GM21717 (cell line): ENCODE measurements around the gene SGSH.
"Not testable (repeated sequence)": the region's sequence is repeated elsewhere in the genome, so short reads cannot be mapped to it uniquely, and the experiment has no call there.

ENCODE experiments used
- ATAC-seq: cut with Tn5 transposase; IDR thresholded peaks from one replicate; pipeline ENCODE4 v1.9.1; 2021; ENCODE audit warnings: mild to moderate bottlenecking, moderate library complexity; ENCODE audit not compliant: unreplicated experiment

The SGSH gene

DNA sequence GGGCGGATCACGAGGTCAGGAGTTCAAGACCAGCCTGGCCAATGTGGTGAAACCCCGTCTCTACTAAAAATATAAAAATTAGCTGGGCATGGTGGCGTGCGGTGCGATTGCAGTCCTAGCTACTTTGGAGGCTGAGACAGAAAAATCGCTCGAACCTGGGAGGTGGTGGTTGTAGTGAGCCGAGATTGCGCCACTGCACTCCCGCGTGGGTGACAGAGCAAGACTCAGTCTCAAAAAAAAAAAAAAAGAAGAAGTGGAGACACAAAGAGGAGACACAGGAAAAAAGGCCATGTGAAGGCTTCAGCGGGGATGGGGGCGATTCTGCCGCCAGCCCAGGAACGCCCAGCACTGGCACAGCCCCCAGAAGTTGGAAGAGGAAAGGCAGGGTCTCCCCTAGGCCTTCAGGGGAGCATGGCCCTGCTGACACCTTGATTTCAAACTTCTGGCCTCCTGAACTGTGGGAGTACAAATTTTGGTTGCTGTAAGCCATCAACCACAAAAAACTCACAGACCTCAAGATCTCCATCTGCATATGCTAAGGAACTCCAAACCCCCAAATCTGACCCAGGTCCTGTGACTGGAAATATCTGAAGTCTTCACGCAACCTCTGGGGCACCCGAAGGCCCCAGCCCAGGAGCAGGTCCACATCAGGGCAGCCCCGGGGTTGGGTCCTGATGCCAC, 7.0 kb downstream of the SGSH start:
- no peak for ATAC-seq

DNA sequence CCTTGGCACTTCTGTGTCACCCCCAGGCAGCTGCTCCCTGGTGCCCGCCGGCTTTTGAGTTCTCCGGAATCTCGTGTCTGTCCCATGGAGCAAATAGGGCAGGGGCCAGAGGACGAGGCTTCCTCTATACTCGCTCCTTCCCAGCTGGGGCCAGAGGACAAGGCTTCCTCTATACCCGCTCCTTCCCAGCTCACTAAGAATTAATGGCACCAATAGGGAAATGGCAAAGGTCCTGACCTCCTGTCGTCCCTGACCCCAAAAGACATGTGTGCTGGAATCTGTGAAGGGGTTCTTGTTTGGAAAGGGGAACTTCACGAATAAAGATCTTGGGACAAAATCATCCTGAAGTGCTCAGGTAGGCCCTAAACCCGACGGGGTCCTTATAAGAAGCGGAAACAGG, 7.6 kb downstream of the SGSH start:
- no peak for ATAC-seq

DNA sequence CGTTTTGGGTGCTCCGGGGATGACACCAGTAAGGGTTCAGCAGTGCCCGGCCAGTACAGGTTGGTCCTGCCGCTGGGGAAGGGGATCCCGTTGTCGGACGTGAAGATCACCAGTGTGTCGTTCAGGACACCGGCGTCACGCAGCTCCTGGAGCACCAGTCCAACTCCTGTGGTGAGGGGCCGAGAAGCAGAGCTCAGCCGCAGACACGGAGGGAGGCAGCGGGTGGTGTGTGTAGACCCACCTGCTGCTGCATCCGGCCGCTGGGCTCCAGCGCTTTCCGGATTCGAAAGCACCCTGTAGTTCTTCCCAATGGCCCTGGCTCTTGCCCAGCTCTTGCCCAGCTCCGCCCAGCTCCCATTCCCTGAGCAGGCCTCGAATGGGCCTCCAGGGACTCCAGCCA, 8.0 kb downstream of the SGSH start:
- no peak for ATAC-seq

DNA sequence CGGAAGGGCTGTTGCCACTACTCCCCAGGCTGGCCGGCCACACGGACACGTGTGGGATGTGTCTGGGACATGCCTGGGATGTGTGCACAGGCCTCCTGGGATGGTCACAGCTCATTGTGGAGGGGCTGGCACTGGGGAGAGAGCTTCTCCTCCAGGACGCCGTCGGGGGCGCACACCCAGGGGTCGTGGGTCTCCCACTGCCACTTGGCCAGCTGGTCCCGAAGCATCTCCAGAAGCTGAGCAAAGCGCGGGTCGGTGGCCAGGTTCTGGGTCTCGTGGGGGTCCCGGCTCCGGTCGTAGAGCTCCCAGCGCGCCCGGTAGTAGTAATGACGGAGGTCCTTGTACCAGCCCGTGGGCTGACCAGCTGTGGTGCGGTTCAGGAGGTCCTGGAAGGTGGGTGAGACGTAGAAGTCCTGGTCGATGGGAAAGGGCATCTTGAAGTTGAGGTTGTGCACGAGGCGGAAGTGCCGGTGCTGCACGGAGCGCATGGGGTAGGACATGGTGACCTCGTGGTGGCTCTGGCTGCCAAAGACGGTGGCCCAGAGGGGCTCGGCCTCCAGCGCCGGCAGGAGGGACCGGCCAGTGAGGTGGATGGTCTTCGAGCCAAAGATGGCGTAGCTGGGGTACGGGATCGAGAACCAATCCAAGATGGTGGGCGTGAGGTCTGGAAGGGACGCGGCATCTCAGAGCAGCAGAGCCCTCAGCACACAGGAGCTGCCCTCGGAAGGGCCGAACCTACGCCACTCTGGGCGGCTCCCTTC, 9.6 kb downstream of the SGSH start:
- ATAC-seq: no peak

DNA sequence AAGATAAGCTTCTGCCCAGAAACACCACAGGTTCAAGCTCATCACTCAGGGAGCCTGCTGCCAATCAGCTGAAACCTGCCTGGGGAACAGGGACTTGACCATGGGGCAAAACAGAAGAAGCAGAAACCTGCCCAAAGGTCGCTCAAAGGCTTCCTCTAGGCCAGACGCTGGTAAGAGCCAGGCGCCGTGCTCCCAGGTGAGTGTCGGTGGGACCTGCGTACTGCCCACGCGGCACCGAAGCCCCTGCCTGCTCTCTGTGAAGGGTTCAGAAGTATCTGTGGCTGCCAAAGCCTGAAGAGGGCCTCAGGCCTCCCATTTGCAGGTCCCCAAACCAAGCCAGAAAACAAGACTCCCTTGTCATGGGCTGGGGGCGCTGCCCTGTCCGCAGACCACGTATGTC, 10.4 kb downstream of the SGSH start:
- ATAC-seq: no peak

DNA sequence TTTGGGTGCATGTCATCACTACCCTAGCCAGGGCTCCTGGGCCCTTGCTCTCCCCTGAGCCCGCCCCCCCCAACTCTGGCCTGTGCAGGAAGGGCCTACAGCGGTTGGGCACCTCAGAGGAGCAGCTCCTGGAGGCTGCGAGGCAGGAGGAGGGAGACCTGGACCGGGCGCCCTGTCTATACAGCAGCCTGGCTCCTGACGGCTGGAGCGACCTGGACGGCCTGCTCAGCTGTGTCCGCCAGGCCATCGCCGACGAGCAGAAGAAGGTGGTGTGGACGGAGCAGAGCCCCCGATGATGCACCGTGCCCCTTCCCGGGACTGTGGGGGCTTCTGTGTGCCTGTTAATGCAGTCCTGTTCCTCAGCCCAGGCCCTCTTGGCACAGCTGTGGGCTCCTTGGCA, 12.1 kb downstream of the SGSH start:
- ATAC-seq: no peak

DNA sequence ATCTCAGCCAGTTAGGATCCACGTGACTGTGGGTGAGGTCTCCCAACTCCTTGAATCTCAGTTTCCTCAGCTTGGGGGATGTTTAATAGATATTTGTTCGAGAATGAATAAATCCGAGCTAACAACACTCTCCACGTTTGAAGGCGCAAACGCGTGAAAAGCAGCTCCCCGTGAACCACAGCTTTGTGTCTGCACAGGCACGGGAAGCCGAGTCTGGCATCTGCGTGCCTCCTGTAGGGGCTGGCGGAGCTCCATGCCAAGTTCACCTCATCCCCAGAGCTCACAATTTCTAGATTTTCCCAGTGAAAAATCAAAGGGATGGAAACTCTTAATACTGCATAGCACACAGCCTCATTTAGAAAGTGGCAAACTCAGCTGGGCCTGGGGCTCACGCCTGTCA, 14.3 kb downstream of the SGSH start:
- ATAC-seq: no peak

DNA sequence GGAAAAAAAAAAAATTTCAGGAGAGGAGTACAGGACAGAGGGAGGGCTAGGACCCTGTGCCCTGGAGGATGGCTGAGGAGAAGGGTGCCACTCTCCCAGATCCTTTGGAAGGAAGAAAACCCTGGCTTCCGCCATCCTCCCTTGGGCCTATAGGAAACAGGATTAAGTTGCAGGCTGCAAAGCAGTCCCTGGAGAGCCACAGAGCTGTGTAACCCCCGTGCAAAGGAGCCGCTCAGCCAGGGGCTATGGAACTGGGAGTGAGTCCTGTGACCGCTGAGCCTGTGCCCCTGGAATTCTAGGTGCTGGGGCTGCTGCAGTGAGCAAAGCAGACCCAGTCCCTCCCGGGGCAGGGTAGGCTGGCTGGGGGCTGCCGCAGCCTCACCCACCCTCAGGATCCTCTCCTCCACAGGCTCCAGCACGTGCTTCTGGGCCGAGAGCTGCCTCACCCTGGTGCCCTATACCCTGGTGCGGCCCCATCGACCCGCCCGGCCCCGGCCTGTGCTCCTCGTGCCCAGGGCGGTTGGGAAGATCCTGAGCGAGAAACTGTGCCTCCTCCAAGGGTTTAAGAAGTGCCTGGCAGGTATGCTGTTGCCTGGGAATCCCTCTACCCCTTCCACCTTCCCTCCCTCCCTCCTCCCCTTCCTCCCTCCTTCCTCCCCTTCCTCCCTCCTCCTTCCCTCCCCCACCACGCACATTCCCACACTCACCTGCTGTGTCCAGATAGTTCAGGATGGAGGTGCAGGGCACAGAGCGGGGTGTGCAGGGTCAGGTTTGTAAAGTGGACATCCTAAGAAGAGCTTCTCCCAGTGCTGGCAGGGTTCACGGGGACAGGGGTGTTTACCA, 15.3 kb downstream of the SGSH start:
- ATAC-seq: no peak

DNA sequence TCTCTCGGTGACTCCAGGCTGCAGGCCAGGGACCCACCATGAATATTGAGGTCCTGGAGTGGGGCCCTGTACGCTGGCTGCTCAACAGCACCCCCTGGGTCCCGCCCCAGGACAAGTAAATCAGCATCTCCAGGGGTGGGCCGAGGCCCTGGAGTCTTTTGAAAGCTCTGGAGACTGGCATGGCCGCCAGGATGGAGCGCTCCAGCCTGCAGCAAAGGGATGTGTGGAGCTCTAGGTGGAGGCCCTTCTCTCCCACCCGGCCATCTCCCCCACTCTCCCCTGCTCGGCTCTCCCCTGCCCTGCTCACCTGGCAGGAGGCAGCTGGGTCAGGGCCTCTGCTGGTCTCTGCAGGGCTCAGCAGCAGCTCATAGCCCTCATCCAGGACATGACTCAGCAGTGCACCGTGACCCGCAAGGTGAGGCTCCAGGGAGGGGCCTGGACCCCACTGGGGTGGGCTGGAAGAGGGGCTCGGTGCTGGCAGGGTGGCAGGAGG, 16.6 kb downstream of the SGSH start:
- ATAC-seq: no peak

DNA sequence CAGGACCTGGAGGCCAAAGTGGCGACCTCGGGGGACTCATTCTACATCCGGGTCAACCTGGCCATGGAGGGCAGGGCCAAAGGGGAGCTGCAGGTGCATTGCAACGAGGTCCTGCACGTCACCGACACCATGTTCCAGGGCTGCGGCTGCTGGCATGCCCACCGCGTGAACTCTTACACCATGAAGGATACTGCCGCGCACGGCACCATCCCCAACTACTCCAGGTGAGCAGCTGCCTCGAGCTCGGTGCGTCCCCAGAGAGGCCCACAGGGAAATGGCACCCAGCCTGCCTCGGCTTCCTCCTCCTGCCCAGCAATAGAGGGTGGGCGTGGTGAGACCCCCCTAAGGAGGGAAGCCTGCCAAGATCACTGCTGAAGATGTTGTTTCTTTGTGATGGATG, 17.9 kb downstream of the SGSH start:
- ATAC-seq: no peak

DNA sequence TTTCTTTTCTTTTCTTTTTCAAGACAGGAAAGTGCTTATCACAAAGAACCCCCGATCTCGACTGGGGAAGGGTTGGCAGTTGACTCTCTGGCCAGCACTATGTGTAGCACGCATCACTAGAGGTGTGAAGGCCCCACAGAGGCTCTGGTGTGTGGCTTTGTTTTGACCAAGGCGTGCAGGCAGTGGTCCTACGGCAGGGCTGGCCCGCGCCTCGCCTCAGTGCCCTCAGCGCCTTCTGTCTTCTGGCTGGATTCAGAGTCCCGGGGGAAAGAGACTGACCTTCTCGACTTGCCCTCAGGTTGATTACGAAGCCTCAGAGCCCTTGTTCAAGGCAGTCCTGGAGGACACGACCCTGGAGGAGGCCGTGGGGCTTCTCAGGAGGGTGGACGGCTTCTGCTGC, 18.7 kb downstream of the SGSH start:
- no peak for ATAC-seq

DNA sequence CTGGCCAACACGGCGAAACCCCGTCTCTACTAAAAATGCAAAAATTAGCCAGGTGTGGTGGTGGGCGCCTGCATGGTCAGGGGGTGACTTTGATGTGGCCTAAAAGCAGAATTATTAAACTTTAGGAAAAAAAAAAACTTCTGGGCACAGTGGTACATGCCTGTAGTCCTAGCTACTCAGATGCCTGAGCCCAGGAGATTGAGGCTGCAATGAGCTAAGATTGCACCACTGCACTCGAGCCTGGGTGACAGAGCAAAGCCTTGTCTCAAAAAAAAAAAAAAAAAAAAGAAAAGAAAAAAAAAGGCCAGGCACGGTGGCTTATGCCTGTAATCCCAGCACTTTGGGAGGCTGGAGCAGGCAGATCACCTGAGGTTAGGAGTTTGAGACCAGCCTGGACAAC, 20.8 kb downstream of the SGSH start:
- ATAC-seq: not testable (repeated sequence)

DNA sequence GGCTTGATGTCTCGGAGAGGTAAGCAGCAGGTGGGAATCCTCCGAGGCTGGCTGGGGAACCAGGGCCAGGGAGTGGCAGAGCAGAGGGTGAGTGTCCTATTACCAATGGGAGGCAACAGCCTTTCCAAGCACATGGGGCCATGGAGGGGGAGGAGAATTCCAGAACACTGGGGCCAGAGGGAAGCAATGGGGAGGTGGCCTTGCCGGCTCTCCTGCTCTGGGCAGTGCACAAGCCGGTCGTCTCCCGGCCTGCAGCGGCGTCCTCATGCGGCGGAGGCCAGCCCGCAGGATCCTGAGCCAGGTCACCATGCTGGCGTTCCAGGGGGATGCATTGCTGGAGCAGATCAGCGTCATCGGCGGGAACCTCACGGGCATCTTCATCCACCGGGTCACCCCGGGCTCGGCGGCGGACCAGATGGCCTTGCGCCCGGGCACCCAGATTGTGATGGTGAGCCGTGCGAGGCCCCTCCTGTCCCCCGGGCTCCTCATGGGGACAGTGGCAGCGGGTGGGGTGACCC, 21.9 kb downstream of the SGSH start:
- no peak for ATAC-seq

DNA sequence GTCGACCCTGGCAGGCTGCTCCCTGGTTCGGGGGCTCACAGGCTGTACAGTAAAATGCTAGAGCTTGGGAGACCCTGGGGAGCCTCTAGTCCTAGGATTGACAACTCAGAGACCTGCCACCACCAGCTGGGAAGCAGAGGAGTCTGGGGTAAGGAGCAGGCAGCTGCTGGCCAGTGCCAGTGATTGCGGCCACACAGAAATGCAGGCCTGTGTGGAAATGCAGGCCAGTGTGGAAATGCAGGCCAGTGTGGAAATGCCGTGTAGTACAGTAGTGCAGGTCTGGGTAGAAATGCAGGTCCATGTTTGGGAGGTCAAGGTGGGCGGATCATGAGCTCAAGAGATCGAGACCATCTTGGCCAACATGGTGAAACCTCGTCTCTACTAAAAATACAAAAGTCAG, 23.5 kb downstream of the SGSH start:
- ATAC-seq: no peak

DNA sequence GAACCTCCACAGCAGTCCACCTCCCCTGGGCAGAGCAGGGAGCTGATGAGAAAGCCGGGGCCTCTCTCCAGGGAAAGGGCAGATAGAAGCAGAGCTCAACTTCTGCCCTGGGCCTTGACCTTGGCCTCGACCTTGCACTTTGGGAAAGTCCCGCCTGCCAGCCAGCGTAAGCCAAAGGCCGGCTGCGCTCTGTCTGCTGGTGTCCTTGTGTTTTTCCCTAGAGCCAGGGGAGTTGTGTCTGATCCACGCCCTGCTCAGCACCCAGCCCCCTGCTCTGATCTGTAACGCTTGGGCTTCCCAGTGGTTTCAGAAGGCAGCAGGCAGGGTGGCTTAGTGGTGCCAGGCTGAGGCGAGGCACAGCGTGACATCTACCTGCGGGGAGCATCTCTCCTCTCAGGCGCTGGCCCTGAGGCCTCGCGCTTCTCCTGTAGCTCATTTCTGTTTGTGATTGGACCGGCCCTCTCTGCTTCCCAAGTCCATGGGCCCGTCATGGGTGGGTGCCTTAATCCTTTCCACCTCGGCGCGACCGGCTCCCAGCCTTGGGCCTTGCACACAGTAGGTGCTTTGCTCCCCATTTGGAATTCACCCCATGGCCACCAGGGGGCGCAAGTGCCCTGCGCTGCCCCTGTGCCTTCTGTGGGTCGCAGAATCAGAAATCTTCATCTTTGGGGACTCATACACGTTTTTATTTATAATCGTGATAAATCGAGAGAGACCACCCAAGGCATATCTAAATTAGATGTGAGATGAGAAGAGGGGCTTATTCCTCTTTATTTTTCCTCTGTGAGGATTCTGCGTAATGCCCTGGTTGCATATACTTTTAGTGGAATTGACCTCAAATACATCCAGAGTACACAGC, 24.2 kb downstream of the SGSH start:
- no peak for ATAC-seq

DNA sequence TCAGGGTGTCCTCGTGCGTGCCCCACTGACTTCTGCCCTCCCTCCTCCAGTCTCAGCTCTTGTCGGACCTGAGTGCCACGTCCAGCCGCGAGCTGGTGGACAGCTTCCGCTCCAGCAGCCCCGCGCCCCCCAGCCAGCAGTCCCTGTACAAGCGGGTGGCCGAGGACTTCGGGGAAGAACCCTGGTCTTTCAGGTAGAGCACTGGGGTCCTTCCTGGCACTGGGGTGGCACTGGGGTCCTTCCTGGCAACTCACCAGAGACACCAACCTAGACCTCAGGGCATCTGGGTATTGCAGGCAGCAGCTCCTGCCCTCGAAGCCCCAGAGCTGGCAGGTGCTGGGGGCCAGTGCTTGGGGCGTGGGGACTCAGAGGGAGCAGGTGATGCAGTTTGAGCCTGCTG, 25.0 kb downstream of the SGSH start:
- ATAC-seq: no peak

DNA sequence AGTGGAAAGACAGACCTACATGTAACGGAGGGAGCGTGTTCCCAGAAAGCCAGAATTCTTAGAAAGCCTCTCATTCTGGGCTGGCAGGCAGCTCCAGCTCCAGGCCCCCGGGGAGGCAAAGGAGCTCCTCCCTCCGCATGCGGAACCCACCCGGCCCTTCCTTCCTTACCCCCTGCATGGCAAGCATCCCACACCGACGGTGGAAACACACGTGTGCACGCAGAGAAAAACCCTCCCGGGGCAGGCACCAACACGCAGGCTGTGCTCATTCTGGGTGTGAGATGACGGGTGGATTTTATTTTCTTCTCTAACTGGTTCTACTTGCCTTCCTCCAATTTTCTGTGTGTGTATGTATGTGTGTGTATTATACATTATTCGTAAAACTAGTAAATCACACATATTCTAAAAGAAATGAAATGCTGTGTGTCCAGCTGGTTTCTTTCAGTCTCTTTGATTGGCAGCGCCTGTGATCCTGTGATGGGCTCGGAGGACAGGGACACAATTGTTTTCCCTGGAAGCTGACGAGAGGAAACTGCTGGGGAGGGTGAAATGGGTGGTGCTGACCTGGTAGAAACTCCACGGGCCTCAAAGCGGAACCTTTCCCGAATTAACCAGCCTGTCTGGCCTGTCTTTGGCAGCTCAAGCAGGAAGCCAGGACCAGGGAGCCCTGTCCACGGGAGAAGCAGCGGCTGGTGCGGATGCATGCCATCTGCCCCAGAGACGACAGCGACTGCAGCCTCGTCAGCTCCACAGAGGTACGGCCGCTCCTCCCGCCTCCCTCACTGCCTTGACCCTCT, 28.1 kb downstream of the SGSH start:
- no peak for ATAC-seq

DNA sequence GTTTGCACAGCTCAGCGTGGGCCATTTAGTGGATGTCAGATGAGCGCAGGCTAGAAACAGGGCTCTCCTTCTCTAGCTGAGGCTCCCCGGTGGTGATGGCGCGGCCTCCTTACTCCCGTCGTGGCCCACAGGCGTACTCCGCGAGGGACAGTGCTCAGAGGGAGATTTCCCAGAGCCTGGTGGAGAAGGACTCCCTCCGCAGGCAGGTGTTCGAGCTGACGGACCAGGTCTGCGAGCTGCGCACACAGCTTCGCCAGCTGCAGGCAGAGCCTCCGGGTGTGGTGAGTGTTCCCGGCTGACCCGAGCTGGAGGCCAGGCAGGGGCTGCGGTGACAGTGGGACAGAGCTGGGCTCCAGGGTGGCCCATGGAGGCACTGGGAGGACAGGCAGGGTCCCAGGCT, 28.9 kb downstream of the SGSH start:
- ATAC-seq: no peak

DNA sequence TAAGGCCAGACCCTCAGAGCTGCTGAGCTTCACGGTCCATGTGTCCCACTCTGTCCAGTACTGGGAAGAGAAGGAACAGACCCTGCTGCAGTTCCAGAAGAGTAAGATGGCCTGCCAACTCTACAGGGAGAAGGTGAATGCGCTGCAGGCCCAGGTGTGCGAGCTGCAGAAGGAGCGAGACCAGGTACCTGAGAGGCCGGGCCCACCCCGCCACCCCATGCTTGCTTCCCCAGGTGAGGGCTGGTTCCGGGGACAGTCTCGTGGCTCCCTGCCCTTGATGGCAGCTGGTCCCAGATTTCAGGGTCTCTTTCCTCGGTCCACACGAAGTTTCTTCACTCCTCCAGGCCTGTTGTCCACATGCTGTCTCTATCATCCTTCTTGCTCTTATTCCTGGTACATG, 29.4 kb downstream of the SGSH start:
- no peak for ATAC-seq

DNA sequence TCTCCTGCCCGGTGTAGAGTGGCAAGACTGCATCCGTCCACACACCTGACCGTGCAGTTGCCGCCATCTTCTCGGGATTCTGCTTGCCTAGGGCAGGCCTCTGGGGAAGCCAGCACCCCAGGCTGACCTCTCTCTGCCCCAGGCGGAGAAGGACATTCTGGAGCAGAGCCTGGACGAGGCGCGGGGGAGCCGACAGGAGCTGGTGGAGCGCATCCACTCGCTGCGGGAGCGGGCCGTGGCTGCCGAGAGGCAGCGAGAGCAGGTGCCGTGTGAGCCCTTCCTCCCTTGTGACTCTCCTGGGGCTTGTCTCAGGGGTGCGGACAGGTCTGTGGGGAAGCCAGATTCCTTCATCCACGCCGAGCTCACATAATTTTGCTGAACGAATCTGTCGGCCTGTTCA, 30.5 kb downstream of the SGSH start:
- ATAC-seq: no peak
